Esophagus squamous epithelium (tissue), 4 donors: ENCODE data around the gene ANGPTL2.

Experiments
- POLR2A ChIP-seq, 4 donors: fragments of 450-650 bp; IDR thresholded peaks; one replicate each; pipeline ENCODE4 v1.6.1; 2017; ENCODE audit warnings: antibody characterized with exemption in 4 of 4, mild to moderate bottlenecking in 4 of 4, moderate library complexity in 3 of 4
- TF ChIP-seq, protein P1 (sequence below), 6 experiments: fragments of 450-650 bp in 4 of 6; fragments of 200-600 bp in 2 of 6; sonication (generic) in 2 of 6; IDR thresholded peaks; one replicate each; pipeline ENCODE4 v1.5.1; 2016 to 2019; ENCODE audit warnings: antibody characterized with exemption in 6 of 6, mild to moderate bottlenecking in 4 of 6, moderate library complexity in 4 of 6

GRCh38 chr9:127059030-127059429 is 63.4 kb downstream of the ANGPTL2 start:
- no peak for TF ChIP-seq POLR2A (IDR thresholded peaks at IDR 0.05)
- TF ChIP-seq, protein P1, sequence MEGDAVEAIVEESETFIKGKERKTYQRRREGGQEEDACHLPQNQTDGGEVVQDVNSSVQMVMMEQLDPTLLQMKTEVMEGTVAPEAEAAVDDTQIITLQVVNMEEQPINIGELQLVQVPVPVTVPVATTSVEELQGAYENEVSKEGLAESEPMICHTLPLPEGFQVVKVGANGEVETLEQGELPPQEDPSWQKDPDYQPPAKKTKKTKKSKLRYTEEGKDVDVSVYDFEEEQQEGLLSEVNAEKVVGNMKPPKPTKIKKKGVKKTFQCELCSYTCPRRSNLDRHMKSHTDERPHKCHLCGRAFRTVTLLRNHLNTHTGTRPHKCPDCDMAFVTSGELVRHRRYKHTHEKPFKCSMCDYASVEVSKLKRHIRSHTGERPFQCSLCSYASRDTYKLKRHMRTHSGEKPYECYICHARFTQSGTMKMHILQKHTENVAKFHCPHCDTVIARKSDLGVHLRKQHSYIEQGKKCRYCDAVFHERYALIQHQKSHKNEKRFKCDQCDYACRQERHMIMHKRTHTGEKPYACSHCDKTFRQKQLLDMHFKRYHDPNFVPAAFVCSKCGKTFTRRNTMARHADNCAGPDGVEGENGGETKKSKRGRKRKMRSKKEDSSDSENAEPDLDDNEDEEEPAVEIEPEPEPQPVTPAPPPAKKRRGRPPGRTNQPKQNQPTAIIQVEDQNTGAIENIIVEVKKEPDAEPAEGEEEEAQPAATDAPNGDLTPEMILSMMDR (IDR thresholded peaks at IDR 0.05) = no peak
